Left lung (tissue), 10 donors: ENCODE results near the gene ROBO1. TPM values are rescaled to one million over a fixed set of nuclear protein-coding genes. Genes with fewer than 3 reads are reported as not detected.

ENCODE experiments used
- ATAC-seq: fragments of 200-7000 bp; cut with Tn5 transposase; one replicate; pipeline ENCODE4 v1.9.1; 2020; ENCODE audit warnings: moderate library complexity
- DNase-seq, 4 donors: peaks; one replicate each; pipeline ENCODE4 v3.0.0-alpha.2; 2013 to 2020
- H3K27ac ChIP-seq, 2 donors: fragments of 200-600 bp; sonication (generic) in 1 of 2; one replicate each; pipeline versions ENCODE4 v1.5.0 to v1.8.0; 2020 to 2021
- H3K27me3 ChIP-seq, 2 donors: fragments of 200-600 bp; sonication (generic) in 1 of 2; one replicate each; pipeline versions ENCODE4 v1.5.0 to v1.8.0; 2020 to 2021
- H3K36me3 ChIP-seq, 2 donors: fragments of 200-600 bp; sonication (generic) in 1 of 2; one replicate each; pipeline versions ENCODE4 v1.5.0 to v1.8.0; 2020 to 2021
- H3K4me1 ChIP-seq, 2 donors: fragments of 200-600 bp; one replicate each; pipeline ENCODE4 v1.8.0; 2021
- H3K4me3 ChIP-seq, 2 donors: fragments of 200-600 bp; sonication (generic) in 1 of 2; one replicate each; pipeline versions ENCODE4 v1.5.0 to v1.8.0; 2020 to 2021; ENCODE audit warnings: mild to moderate bottlenecking in 1 of 2
- H3K9me3 ChIP-seq, 2 donors: fragments of 200-600 bp; sonication (generic) in 1 of 2; one replicate each; pipeline versions ENCODE4 v1.5.0 to v1.8.0; 2020 to 2021
- intact Hi-C, 2 donors: fragments of 100-400 bp; cut with DNase I; formaldehyde crosslinking; loops; one replicate each; pipeline versions ENCODE4 v1.11.2 to v1.14.2; 2022
- polyA plus RNA-seq, 6 donors: library from polyadenylated mRNA; unstranded; fragments of 120-200 nt; gene quantifications; one replicate each; pipeline ENCODE4 v1.2.1, GENCODE V29; 2013; ENCODE audit not compliant: insufficient read length in 6 of 6
- total RNA-seq, 2 donors: library from RNA; stranded (reverse); fragmentation: NEBNext Ultra II Directional; extraction: Animal tissue kit (Norgen Biotek cat#: 25700); gene quantifications; one replicate each; pipeline ENCODE4 v1.2.1, GENCODE V29; 2021
- TF ChIP-seq, protein P1 (sequence below), 2 donors: fragments of 200-600 bp; sonication (generic) in 1 of 2; IDR thresholded peaks; one replicate each; pipeline versions ENCODE4 v1.5.0 to v1.8.0; 2021; ENCODE audit warnings: antibody characterized with exemption in 2 of 2
- donor health status: DM: no; HTN: yes; CAD: no.
- donor health status: DM: no; HTN: no; CAD: no.

Gene ROBO1
- total and polyA plus RNA-seq, 8 donors: 20.3 to 134 (median 102) TPM

DNA sequence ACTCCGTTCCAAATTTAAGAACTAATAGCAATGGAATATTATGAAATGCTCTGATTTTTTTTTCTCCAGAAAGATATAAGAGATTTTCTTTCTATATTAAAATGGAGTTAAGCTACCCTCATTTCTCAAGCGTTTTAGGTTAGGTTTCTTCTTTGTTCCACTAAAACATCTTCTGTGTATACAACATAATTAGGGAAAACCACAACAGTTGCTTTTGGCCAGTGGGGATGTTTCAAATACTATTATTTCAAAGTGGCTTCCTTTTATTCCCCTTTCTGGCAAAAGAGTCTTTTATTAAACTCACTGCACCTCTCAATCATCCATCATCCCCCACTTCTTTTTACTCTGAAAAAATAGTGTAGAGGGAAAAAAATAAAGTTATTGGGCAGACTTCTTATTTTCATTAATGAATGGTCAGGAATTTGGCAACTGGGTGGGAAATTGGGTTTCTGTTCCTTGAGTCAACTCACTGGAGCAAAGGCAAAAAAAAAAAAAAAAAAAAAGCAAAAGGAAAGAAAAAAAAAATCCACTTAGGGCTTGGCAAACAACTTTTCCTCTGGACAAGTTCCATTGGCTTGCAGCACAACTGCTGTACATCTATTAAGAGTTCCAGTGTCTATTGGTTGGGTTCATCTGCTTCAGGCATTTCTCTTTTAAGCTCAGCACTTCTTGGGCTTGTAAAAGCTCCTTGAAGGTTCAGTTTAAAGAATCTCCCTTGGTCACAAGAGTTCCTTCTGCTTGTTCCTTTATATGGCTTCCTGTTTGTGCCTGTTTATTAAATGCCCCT is 963.4 kb downstream of the ROBO1 start:
- H3K4me3 ChIP-seq: no peak overlapping the region
- peaks cover 0 to 6% of the 10 kb centered on the region in 2 donors for H3K9me3 ChIP-seq
- no peak overlapping the region for H3K27ac ChIP-seq
- intact Hi-C loops: no loop called here
- H3K27me3 ChIP-seq: no peaks in the 10 kb centered on the region
- peak; percentile 41 for ATAC-seq
- TF ChIP-seq, protein P1, sequence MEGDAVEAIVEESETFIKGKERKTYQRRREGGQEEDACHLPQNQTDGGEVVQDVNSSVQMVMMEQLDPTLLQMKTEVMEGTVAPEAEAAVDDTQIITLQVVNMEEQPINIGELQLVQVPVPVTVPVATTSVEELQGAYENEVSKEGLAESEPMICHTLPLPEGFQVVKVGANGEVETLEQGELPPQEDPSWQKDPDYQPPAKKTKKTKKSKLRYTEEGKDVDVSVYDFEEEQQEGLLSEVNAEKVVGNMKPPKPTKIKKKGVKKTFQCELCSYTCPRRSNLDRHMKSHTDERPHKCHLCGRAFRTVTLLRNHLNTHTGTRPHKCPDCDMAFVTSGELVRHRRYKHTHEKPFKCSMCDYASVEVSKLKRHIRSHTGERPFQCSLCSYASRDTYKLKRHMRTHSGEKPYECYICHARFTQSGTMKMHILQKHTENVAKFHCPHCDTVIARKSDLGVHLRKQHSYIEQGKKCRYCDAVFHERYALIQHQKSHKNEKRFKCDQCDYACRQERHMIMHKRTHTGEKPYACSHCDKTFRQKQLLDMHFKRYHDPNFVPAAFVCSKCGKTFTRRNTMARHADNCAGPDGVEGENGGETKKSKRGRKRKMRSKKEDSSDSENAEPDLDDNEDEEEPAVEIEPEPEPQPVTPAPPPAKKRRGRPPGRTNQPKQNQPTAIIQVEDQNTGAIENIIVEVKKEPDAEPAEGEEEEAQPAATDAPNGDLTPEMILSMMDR (IDR thresholded peaks at IDR 0.05): no peak
- H3K36me3 ChIP-seq: no peaks in the 10 kb centered on the region
- peak in 2 of 4 donors; percentile 56 to 77 for DNase-seq
- no peaks in the 10 kb centered on the region for H3K4me1 ChIP-seq

DNA sequence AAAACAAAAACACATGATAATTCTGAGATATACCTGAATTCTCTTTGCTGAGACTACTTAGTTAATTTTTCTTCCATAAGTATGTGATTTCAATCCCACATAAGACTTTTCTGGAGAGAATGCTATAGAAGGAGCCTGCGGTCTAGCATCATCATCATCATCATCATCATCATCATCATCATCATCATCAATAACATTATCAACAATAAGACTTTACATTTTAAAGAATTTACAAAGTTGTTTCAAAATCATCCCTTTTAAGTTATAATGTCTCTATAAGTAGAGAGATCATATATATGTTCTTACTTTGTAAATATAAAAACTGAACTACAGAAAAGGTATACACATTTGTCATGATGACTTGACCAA is 965.3 kb downstream of the ROBO1 start:
- H3K36me3 ChIP-seq: no peaks in the 10 kb centered on the region
- no peaks in the 10 kb centered on the region for H3K4me1 ChIP-seq
- H3K27ac ChIP-seq: no peak overlapping the region
- H3K27me3 ChIP-seq: no peaks in the 10 kb centered on the region
- DNase-seq: no peak
- intact Hi-C loops: no loop called here
- no peak for ATAC-seq
- TF ChIP-seq, protein P1 (IDR thresholded peaks at IDR 0.05): no peak
- H3K4me3 ChIP-seq: no peak overlapping the region
- peaks cover 0 to 2% of the 10 kb centered on the region in 2 donors for H3K9me3 ChIP-seq

DNA sequence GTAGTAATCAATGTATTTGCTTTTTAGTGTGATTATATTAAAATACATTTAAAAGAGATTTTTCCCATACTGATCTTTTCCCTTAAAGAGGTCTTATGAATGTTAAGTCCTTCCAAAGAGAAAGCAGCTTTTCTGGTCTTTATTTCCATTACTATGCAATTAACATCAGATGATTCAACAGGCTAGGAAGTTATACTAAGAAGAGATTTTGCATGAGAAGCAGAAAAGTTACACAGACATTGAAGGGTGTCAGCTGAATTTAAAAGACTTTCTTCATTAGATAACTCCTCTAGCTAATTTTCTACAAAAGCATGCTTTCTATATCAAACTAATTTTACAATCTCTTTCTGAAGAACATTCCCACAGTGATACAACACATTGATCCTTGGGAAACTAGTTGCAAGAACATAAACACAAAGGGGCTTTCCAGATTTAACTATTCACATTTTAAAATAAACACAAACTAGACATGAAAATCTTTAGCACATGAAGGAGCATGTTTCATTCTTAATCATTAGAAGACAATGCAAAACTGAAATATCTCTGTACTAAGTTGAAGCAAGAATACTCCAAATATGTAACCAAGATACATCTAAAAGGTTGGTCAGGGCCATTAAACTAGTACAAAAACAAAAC is 965.8 kb downstream of the ROBO1 start:
- intact Hi-C loops: no loop called here
- H3K27me3 ChIP-seq: no peaks in the 10 kb centered on the region
- peaks cover 0 to 2% of the 10 kb centered on the region in 2 donors for H3K9me3 ChIP-seq
- no peak overlapping the region for H3K27ac ChIP-seq
- DNase-seq (no peak), ATAC-seq (no peak)
- TF ChIP-seq, protein P1 (IDR thresholded peaks at IDR 0.05): no peak
- no peaks in the 10 kb centered on the region for H3K4me1 ChIP-seq
- H3K4me3 ChIP-seq: no peak overlapping the region
- H3K36me3 ChIP-seq: no peaks in the 10 kb centered on the region

DNA sequence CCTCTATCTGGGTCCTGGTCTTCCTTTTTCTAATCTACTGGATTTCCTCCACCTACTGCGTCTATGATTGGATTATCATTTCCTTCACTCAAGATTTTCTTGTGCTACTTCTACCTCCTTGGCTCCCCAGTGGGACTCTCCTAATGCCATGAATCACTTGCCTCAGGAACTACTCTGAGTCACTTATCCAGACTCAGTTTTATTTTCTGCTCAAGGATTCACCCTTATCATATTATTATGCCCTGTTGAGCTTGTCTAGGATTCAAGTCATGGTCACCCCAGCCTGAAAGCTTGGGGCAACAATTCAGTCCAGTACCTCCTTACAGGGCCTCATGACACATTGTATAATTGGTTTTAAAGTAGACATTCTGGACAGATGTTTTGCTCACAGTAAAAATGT is 968.1 kb downstream of the ROBO1 start:
- Histone ChIP-seq H3K27me3 (no peaks in the 10 kb centered on the region), H3K36me3 (no peaks in the 10 kb centered on the region), H3K9me3 (peaks cover 0 to 2% of the 10 kb centered on the region in 2 donors), H3K27ac (no peak overlapping the region), H3K4me1 (no peaks in the 10 kb centered on the region), H3K4me3 (no peak overlapping the region)
- TF ChIP-seq, protein P1 (IDR thresholded peaks at IDR 0.05): no peak
- intact Hi-C loops: no loop called here
- DNase-seq (no peak), ATAC-seq (no peak)

DNA sequence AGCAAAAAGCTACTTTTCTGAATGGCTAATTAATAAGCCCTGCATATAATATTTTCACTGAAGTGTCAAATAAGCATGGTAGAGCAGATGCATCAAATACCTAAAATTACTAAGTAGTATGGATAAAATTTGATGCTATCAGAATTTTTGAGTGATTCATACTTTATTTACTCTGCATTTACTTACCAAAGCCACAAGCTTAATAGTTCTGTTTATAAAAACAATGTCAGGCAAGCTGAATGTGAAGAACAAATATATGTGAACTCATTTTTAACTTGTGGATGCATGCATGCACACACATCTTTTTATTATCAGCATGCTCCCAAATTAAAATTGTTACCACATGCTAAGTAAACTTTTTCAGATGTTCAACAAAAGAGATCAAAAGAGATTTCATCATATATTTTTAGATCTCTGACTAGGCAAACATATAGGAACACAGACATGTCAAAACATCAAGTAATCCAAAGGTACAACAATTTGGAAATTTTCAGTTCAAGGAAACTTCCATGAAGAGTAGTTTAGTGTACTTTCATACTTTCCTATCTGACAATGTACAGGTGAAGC is 969.4 kb downstream of the ROBO1 start:
- no peaks in the 10 kb centered on the region for H3K4me1 ChIP-seq
- H3K4me3 ChIP-seq: no peak overlapping the region
- intact Hi-C loops: no loop called here
- H3K9me3 ChIP-seq: peaks cover 0 to 2% of the 10 kb centered on the region in 2 donors
- no peak for DNase-seq
- no peaks in the 10 kb centered on the region for H3K36me3 ChIP-seq
- ATAC-seq: no peak
- no peak overlapping the region for H3K27ac ChIP-seq
- TF ChIP-seq, protein P1 (IDR thresholded peaks at IDR 0.05): no peak
- H3K27me3 ChIP-seq: no peaks in the 10 kb centered on the region
